PFSK-1 (cell line): Measurements from ENCODE around the gene NLK.

Experiments
- FOXP2 ChIP-seq: optimal IDR thresholded peaks from 2 replicates; pipeline ENCODE3; 2011; ENCODE audit warnings: borderline replicate concordance, control low read depth, inconsistent platforms; ENCODE audit not compliant: insufficient read depth; ENCODE audit errors: extremely low read length, extremely low read depth
- POLR2AphosphoS5 ChIP-seq: IDR thresholded peaks from 2 replicates; pipeline ENCODE4 v1.6.1; 2012; ENCODE audit warnings: low read depth, mild to moderate bottlenecking, control low read depth, low read length, moderate library complexity
- REST ChIP-seq, 2 experiments: IDR thresholded peaks; 2 replicates each; pipeline versions ENCODE4 v1.6.1 to v1.8.0; 2011 to 2012; ENCODE audit warnings: low read depth in 2 of 2, low read length in 2 of 2, control low read depth in 1 of 2, inconsistent platforms in 1 of 2, mild to moderate bottlenecking in 1 of 2, moderate library complexity in 1 of 2; ENCODE audit not compliant: insufficient read depth in 1 of 2
- SIN3A ChIP-seq: IDR thresholded peaks from 2 replicates; pipeline ENCODE4 v1.6.1; 2012; ENCODE audit warnings: mild to moderate bottlenecking, low read length, moderate library complexity, borderline replicate concordance; ENCODE audit not compliant: insufficient read depth
- TAF1 ChIP-seq: IDR thresholded peaks from 2 replicates; pipeline ENCODE4 v1.6.1; 2012; ENCODE audit warnings: low read length, control low read depth, borderline replicate concordance; ENCODE audit not compliant: insufficient read depth

Gene NLK

GRCh38 chr17:28227316-28228108 is 185.0 kb downstream of the NLK start:
- TF ChIP-seq POLR2AphosphoS5, result no peak
- TF ChIP-seq REST (IDR thresholded peaks at IDR 0.05; ENCODE audit: insufficient read depth in 1 of 2, low read depth in 2 of 2, low read length in 2 of 2), result no peak
- TF ChIP-seq TAF1, result no peak
- TF ChIP-seq SIN3A, result no peak
- no peak for TF ChIP-seq FOXP2

- TF ChIP-seq POLR2AphosphoS5 (no peak), REST (IDR thresholded peaks at IDR 0.05; ENCODE audit: insufficient read depth in 1 of 2, low read depth in 2 of 2, low read length in 2 of 2) (peak; percentile 41 to 82; a peak in 2 of 4 replicates)
Measured at GRCh38 chr17:28228109-28228840, 185.8 kb downstream of the NLK start.

GRCh38 chr17:28228986-28229729 is 186.7 kb downstream of the NLK start:
- TF ChIP-seq TAF1 (no peak), FOXP2 (no peak), REST (IDR thresholded peaks at IDR 0.05; ENCODE audit: insufficient read depth in 1 of 2, low read depth in 2 of 2, low read length in 2 of 2) (no peak), SIN3A (no peak), POLR2AphosphoS5 (no peak)

GRCh38 chr17:28230011-28230410 is 187.5 kb downstream of the NLK start:
- TF ChIP-seq SIN3A (no peak), REST (IDR thresholded peaks at IDR 0.05; ENCODE audit: insufficient read depth in 1 of 2, low read depth in 2 of 2, low read length in 2 of 2) (no peak), FOXP2 (no peak), POLR2AphosphoS5 (no peak)
